K562 (cell line): ENCODE results near the gene SMARCB1. TPM values are rescaled to one million over a fixed set of nuclear protein-coding genes. Genes with fewer than 3 reads are reported as not detected.

Source experiments
- ATF3 ChIP-seq, 2 experiments: fragments of 450-650 bp in 1 of 2; sonication (generic) in 1 of 2; formaldehyde crosslinking in 1 of 2; IDR thresholded peaks in 1 of 2; conservative IDR thresholded peaks in 1 of 2; 2 replicates each; pipeline versions ENCODE4 v1.6.1 to v1.8.1; 2016 to 2023; ENCODE audit warnings: mild to moderate bottlenecking in 2 of 2, moderate library complexity in 2 of 2, inconsistent platforms in 1 of 2, missing genetic modification reagents in 1 of 2
- CHD2 ChIP-seq: IDR thresholded peaks from 2 replicates; pipeline ENCODE4 v1.6.1; 2011; ENCODE audit warnings: low read depth, low read length
- DMBX1 ChIP-seq: fragments of 250-450 bp; sonication (Bioruptor Pico); IDR thresholded peaks from 2 replicates; pipeline ENCODE4 v1.8.0; 2022; ENCODE audit warnings: inconsistent platforms, mild to moderate bottlenecking, moderate library complexity, borderline replicate concordance
- E2F5 ChIP-seq: sonication (generic); formaldehyde crosslinking; IDR thresholded peaks from 2 replicates; pipeline ENCODE4 v1.8.0; 2022; ENCODE audit warnings: mild to moderate bottlenecking, missing genetic modification reagents
- EHMT2 ChIP-seq: fragments of 450-650 bp; IDR thresholded peaks from 2 replicates; pipeline ENCODE4 v1.6.1; 2018; ENCODE audit warnings: antibody characterized with exemption
- ETS2 ChIP-seq: IDR thresholded peaks from 2 replicates; pipeline ENCODE4 v1.6.1; 2016; ENCODE audit warnings: borderline replicate concordance, missing genetic modification characterization, mild to moderate bottlenecking, moderate library complexity, missing compliant biosample characterization; ENCODE audit not compliant: poor library complexity, severe bottlenecking
- GTF2E2 ChIP-seq: fragments of 200-800 bp; sonication (Bioruptor generic); IDR thresholded peaks from 2 replicates; pipeline ENCODE4 v1.6.1; 2016; ENCODE audit warnings: missing genetic modification characterization, missing compliant biosample characterization
- KLF6 ChIP-seq: fragments of 250-450 bp; sonication (Bioruptor Pico); IDR thresholded peaks from 2 replicates; pipeline ENCODE4 v1.4.0; 2020; ENCODE audit warnings: mild to moderate bottlenecking, moderate library complexity, borderline replicate concordance
- LARP7 ChIP-seq: fragments of 450-650 bp; IDR thresholded peaks from 2 replicates; pipeline ENCODE4 v1.6.1; 2016
- MBD1 ChIP-seq: fragments of 250-450 bp; sonication (Bioruptor Pico); IDR thresholded peaks from 2 replicates; pipeline ENCODE4 v1.8.0; 2022; ENCODE audit warnings: inconsistent platforms
- MYC ChIP-seq, 2 experiments: fragments of 250-450 bp in 1 of 2; sonication (Bioruptor Pico) in 1 of 2; IDR thresholded peaks; 2 replicates each; pipeline versions ENCODE4 v1.5.1 to v1.6.1; 2012 to 2021; ENCODE audit warnings: low read depth in 2 of 2, borderline replicate concordance in 1 of 2, improper control_type of control experiment in 1 of 2, low read length in 1 of 2, mild to moderate bottlenecking in 1 of 2, moderate library complexity in 1 of 2
- RBFOX2 ChIP-seq: fragments of 200-400 bp; formaldehyde crosslinking; IDR thresholded peaks from 2 replicates; pipeline ENCODE4 v1.6.1; 2017; ENCODE audit warnings: low read depth, mild to moderate bottlenecking, low read length, moderate library complexity
- TAF1 ChIP-seq: IDR thresholded peaks from 2 replicates; pipeline ENCODE4 v1.6.1; 2011; ENCODE audit warnings: mild to moderate bottlenecking, low read length, moderate library complexity; ENCODE audit not compliant: insufficient read depth, control insufficient read depth, severe bottlenecking; ENCODE audit errors: extremely low read depth
- TRIM24 ChIP-seq, 2 experiments: fragments of 450-650 bp; IDR thresholded peaks; 2 replicates each; pipeline ENCODE4 v1.6.1; 2016
- ZNF592 ChIP-seq: fragments of 450-650 bp; IDR thresholded peaks from 2 replicates; pipeline ENCODE4 v1.6.1; 2017; ENCODE audit warnings: antibody characterized with exemption, mild to moderate bottlenecking
- ZNF707 ChIP-seq: fragments of 250-450 bp; sonication (Bioruptor Pico); conservative IDR thresholded peaks from 2 replicates; pipeline ENCODE4 v1.8.0; 2022; ENCODE audit warnings: inconsistent platforms, mild to moderate bottlenecking, moderate library complexity
- polyA plus RNA-seq, 8 experiments: library from polyadenylated mRNA; depleted of rRNA in 4 of 8; stranded (reverse) in 5 of 8; unstranded in 3 of 8; fragments of >200 nt; fragmentation: Nextera tagmentation in 2 of 8; fragmentation: Illumina TruSeq in 1 of 8; extraction: Ambion mirVana in 2 of 8; extraction: Trizol in 1 of 8; gene quantifications; 2 replicates each; pipeline versions ENCODE4 v1.2.1 to v1.2.3, GENCODE V29; 2011 to 2014; ENCODE audit warnings: inconsistent platforms in 1 of 8, missing spikeins in 1 of 8
- total RNA-seq, 7 experiments: library from RNA; depleted of rRNA in 6 of 7; stranded (reverse); fragments of >200 nt in 6 of 7; fragmentation: Illumina TruSeq in 2 of 7; extraction: Trizol in 2 of 7; gene quantifications; 2 replicates each; pipeline versions ENCODE4 v1.2.1 to v1.2.3, GENCODE V29; 2011 to 2021; ENCODE audit warnings: low replicate concordance in 1 of 7

SMARCB1 gene
- total and polyA plus RNA-seq, 9 of the 15 experiments (the other 6 are each of a cell fraction or from before 2014, with no cell fraction given) = 1.2 to 113 (median 65.4) TPM

- TF ChIP-seq E2F5 (CRISPR knock-in tag) (peak; percentile 25; the same call in 1 of the 2 replicates), ZNF707 (CRISPR knock-in tag) (no peak), EHMT2 (no peak), ETS2 (tag) (no peak), MBD1 (CRISPR knock-in tag) (no peak), LARP7 (no peak), ZNF592 (peak; percentile 72), DMBX1 (CRISPR knock-in tag) (peak; percentile 48; the same call in 1 of the 2 replicates), MYC (IDR thresholded peaks at IDR 0.05; ENCODE audit: low read depth, low read length) (peak; percentile 90), MYC (CRISPR knock-in tag; IDR thresholded peaks at IDR 0.05; ENCODE audit: borderline replicate concordance, low read depth) (peak; percentile 67; the same call in 1 of the 2 replicates), CHD2 (no peak), TAF1 (peak; percentile 88), KLF6 (CRISPR knock-in tag) (peak; percentile 86; the same call in 1 of the 2 replicates), GTF2E2 (peak; percentile 89), ATF3 (IDR thresholded peaks at IDR 0.05) (no peak), ATF3 (CRISPR knock-in tag; conservative IDR thresholded peaks at IDR 0.05) (no peak), RBFOX2 (peak; percentile 99), TRIM24 (IDR thresholded peaks at IDR 0.05) (no peak)
These were observed 18.9 kb upstream of the SMARCB1 start, which contains the start of gene CHCHD10 (continued) for GRCh38 chr22:23767673-23768548.
